A549 treated with Mapracorat at 1 μM for 4 hours (cell line): Measurements from ENCODE around the gene IGSF22. TPM values are rescaled to one million over a fixed set of nuclear protein-coding genes. Genes with fewer than 3 reads are reported as not detected.

ENCODE experiments used
- total RNA-seq: library from RNA; stranded (reverse); fragments of 200-300 nt; extraction: Qiagen RNA extraction; gene quantifications from 5 replicates; pipeline ENCODE4 v1.2.3, GENCODE V29; 2022

The IGSF22 gene
- total RNA-seq: not detected in 5 replicates

GRCh38 chr11:18726040-18726439 is at the start of gene IGSF22:
Gene IGSF22 (minus strand): TSS chr11:18726188. CDS start chr11:18724236, 1,952 bp downstream.

DNA sequence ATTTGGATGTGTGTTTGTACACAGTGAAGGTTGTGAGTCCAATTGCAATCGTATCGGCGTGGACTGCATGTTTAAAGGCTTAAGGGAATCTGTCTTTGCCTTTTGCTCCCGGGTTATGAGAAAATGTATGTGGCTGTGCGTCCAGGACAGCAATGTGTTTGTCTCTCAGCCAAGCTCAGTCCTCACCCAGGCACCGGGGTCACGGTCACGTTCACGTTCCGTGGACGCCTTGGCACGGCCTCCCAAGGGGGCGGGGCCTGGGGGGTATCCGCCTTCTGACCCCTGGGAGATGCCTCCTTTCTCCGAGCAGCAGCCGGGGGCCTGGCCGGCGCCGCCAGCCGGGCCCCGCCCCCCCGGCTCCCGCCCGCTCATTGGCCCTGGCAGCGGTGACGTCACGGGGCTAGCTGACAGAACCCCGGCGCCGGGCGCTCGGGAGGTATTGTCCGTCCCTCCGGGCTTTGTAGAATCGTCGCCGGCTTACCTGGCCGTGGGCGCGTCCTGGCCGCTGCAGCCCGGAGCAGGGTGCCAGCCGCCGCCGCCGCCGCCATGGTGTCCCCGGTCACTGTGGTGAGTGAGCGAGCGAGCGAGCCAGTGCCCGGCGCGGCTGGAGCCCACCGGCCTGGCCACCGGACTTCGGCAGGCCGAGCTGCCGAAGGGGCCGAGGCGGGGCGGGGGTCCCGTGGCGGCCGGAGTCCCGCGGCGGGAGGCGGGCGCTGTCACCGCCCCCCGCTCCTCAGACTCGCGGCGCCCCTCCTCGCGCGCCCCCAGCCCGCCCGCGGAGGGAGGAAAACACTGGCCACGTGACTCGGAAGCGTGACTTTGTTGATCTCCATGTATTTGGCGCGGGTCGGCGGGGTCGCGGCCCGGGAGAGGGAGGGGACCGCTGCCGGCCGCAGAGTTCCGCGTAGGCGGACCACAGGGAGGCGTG is 27.4 kb downstream of the IGSF22 start, which contains the start of gene TMEM86A:
Gene TMEM86A (plus strand): TSS at position 439 of the 928 bp plus-strand sequence. CDS start 108 bp downstream, at position 547.

Other genes with a start within 250 kb of the IGSF22 start
- 85.4 to 111 TPM (median 96.3 TPM) in 5 replicates for gene TSG101, start 199.2 kb downstream of the IGSF22 start, total RNA-seq
- gene UEVLD, start 137.5 kb downstream of the IGSF22 start, total RNA-seq: 16.6 to 23.4 TPM (median 22.3 TPM) in 5 replicates
- gene MISFA, start 126.4 kb downstream of the IGSF22 start, total RNA-seq: 1.1 to 3.3 TPM (median 1.6 TPM) in 5 replicates
- 14.1 to 19.3 TPM (median 17.6 TPM) in 5 replicates for gene SPTY2D1, start 91.8 kb downstream of the IGSF22 start, total RNA-seq
- gene TMEM86A, start 27.4 kb downstream of the IGSF22 start, total RNA-seq: 0.34 to 0.59 TPM (median 0.42 TPM) in 5 replicates
- gene PTPN5, start 65.6 kb upstream of the IGSF22 start, total RNA-seq: 0.05 TPM in 1 of 5 replicates, not detected in the others
- not detected in 5 replicates for gene MRGPRX1, start 213.2 kb upstream of the IGSF22 start, total RNA-seq